OCI-LY1 (cell line): Measurements from ENCODE around the gene EFR3B.
"Not testable (repeated sequence)": the region's sequence is repeated elsewhere in the genome, so short reads cannot be mapped to it uniquely, and the experiment has no call there.

Experiments used
- H2AFZ ChIP-seq: fragments of 200-600 bp; sonication (generic), shearing (Covaris generic); 2 replicates; pipeline ENCODE4 v1.6.0; 2014; ENCODE audit warnings: antibody characterized with exemption, mild to moderate bottlenecking, low read length
- H3F3A ChIP-seq: fragments of 200-600 bp; sonication (generic), shearing (Covaris generic); 2 replicates; pipeline ENCODE4 v1.6.0; 2014; ENCODE audit warnings: mild to moderate bottlenecking, antibody characterized with exemption, low read length, moderate library complexity; ENCODE audit not compliant: insufficient read depth
- H3K27ac ChIP-seq: fragments of 200-600 bp; sonication (generic); 2 replicates; pipeline ENCODE4 v1.5.1; 2014; ENCODE audit warnings: low read length, mixed run types, mild to moderate bottlenecking, low read depth; ENCODE audit not compliant: poor library complexity, severe bottlenecking
- H3K27me3 ChIP-seq: fragments of 200-600 bp; sonication (generic); 2 replicates; pipeline ENCODE4 v1.6.0; 2014; ENCODE audit warnings: antibody characterized with exemption, mild to moderate bottlenecking, low read length, moderate library complexity; ENCODE audit not compliant: insufficient read depth
- H3K36me3 ChIP-seq: fragments of 200-600 bp; sonication (generic); 2 replicates; pipeline ENCODE4 v1.6.1; 2014; ENCODE audit warnings: mild to moderate bottlenecking, antibody characterized with exemption, low read length, moderate library complexity, mixed read lengths; ENCODE audit not compliant: insufficient read depth
- H3K4me1 ChIP-seq: fragments of 200-600 bp; sonication (generic); 2 replicates; pipeline ENCODE4 v1.5.1; 2014; ENCODE audit warnings: mild to moderate bottlenecking, low read length, moderate library complexity; ENCODE audit not compliant: insufficient read depth, severe bottlenecking
- H3K4me2 ChIP-seq: fragments of 200-600 bp; sonication (generic), shearing (Covaris generic); 2 replicates; pipeline ENCODE4 v1.6.1; 2014; ENCODE audit warnings: low read length
- H3K4me3 ChIP-seq: fragments of 200-600 bp; sonication (generic); 2 replicates; pipeline ENCODE4 v1.5.1; 2014; ENCODE audit warnings: low read length, low read depth, mild to moderate bottlenecking, mixed read lengths; ENCODE audit not compliant: poor library complexity, severe bottlenecking
- H3K79me2 ChIP-seq: fragments of 200-600 bp; shearing (Covaris generic); 2 replicates; pipeline ENCODE4 v1.6.1; 2016; ENCODE audit warnings: mixed run types, low read length, mixed read lengths; ENCODE audit not compliant: insufficient read depth
- H3K9ac ChIP-seq: fragments of 200-600 bp; sonication (generic), shearing (Covaris generic); 2 replicates; pipeline ENCODE4 v1.6.1; 2014; ENCODE audit warnings: mild to moderate bottlenecking, low read length, mixed read lengths
- H3K9me2 ChIP-seq: fragments of 200-600 bp; sonication (generic), shearing (Covaris generic); 2 replicates; pipeline ENCODE4 v1.6.1; 2014; ENCODE audit warnings: low read depth, mild to moderate bottlenecking, low read length, mixed read lengths
- H3K9me3 ChIP-seq: fragments of 200-600 bp; shearing (Covaris generic); 2 replicates; pipeline ENCODE4 v1.6.1; 2014; ENCODE audit warnings: low read length, mixed read lengths
- H4K20me1 ChIP-seq: fragments of 200-600 bp; sonication (generic), shearing (Covaris generic); 2 replicates; pipeline ENCODE4 v1.6.0; 2016; ENCODE audit warnings: mild to moderate bottlenecking, low read length; ENCODE audit not compliant: insufficient read depth
- EZH2 ChIP-seq: fragments of 200-600 bp; sonication (generic), shearing (Covaris generic); IDR thresholded peaks from 2 replicates; pipeline ENCODE4 v1.8.0; 2017; ENCODE audit warnings: borderline replicate concordance, mixed run types, mild to moderate bottlenecking, antibody characterized with exemption, low read length, moderate library complexity, mixed read lengths
- TF ChIP-seq, protein P1 (sequence below): fragments of 200-600 bp; sonication (generic), shearing (Covaris generic); IDR thresholded peaks from 2 replicates; pipeline ENCODE4 v1.5.1; 2017; ENCODE audit warnings: mild to moderate bottlenecking, antibody characterized with exemption, low read length, moderate library complexity, mixed read lengths

The EFR3B gene

DNA sequence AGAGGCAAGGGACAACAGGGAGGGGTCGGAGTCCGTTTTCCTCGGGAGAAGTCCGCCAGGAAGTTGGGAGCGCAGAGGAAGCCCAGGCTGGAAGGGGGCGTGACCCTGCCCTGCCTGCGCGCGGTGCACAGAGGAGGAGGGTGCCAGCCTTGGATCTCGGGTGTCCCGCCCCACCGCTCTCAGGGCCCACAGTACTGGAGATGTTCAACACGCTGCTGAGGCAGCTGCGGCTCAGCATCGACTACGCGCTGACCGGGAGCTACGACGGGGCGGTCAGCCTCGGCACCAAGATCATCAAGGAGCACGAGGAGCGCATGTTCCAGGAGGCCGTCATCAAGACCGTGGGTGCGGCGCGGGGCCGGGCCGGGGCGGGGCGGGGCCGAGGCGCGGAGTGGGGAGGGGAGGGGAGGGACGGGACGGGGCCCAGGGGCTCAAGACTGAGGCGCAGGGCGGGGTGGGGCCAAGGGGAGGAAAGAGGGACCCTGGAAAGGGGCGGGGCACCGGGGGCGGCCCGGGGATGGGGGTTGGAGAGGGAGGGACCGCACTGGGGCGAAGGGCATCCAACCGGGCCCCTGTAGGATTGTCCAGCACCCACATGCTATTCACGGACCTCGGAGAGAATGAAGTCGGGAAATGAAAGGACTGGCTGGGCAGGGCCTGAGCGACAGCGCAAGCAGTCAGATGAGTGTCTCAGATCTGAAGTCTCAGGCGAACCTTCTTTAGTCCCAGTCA, 89.9 kb downstream of the EFR3B start:
- Histone ChIP-seq H3K27me3 (peaks cover 18% of the 10 kb centered on the region), H3K9ac (no peak overlapping the region), H3K9me2 (no peaks in the 10 kb centered on the region), H3K4me2 (no peak overlapping the region), H2AFZ (no peak overlapping the region), H3K9me3 (no peaks in the 10 kb centered on the region), H3K36me3 (no peaks in the 10 kb centered on the region), H3F3A (no peaks in the 10 kb centered on the region), H3K79me2 (no peaks in the 10 kb centered on the region), H3K4me1 (peaks cover 3% of the 10 kb centered on the region), H4K20me1 (no peaks in the 10 kb centered on the region), H3K27ac (no peak overlapping the region), H3K4me3 (no peak overlapping the region)
- no peak for TF ChIP-seq EZH2
- TF ChIP-seq, protein P1, sequence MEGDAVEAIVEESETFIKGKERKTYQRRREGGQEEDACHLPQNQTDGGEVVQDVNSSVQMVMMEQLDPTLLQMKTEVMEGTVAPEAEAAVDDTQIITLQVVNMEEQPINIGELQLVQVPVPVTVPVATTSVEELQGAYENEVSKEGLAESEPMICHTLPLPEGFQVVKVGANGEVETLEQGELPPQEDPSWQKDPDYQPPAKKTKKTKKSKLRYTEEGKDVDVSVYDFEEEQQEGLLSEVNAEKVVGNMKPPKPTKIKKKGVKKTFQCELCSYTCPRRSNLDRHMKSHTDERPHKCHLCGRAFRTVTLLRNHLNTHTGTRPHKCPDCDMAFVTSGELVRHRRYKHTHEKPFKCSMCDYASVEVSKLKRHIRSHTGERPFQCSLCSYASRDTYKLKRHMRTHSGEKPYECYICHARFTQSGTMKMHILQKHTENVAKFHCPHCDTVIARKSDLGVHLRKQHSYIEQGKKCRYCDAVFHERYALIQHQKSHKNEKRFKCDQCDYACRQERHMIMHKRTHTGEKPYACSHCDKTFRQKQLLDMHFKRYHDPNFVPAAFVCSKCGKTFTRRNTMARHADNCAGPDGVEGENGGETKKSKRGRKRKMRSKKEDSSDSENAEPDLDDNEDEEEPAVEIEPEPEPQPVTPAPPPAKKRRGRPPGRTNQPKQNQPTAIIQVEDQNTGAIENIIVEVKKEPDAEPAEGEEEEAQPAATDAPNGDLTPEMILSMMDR, result no peak

DNA sequence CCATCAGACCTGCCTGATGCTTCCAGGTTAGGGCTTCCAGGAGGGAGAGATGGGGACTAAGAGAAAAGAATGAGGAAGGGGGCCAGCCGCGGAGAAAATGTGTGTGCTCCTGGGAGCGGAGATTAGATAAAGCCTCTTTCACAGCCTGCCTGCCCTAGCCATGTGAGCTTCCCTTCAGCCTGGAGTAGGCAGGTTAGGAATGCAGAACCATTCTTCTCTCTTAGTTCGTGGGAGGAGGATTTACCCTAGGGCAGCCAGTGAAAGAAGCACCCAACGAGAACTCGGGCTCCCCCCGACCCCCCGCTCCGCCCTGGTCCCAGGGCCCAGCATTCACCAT, 90.4 kb downstream of the EFR3B start:
- no peak overlapping the region for H3K27ac ChIP-seq
- peaks cover 18% of the 10 kb centered on the region for H3K27me3 ChIP-seq
- H3K9me2 ChIP-seq, result no peaks in the 10 kb centered on the region
- H3K9ac ChIP-seq, result no peak overlapping the region
- H4K20me1 ChIP-seq, result no peaks in the 10 kb centered on the region
- H3K9me3 ChIP-seq, result no peaks in the 10 kb centered on the region
- TF ChIP-seq, protein P1, result no peak
- no peak for TF ChIP-seq EZH2
- H3F3A ChIP-seq, result no peaks in the 10 kb centered on the region
- no peak overlapping the region for H2AFZ ChIP-seq
- no peak overlapping the region for H3K4me3 ChIP-seq
- no peaks in the 10 kb centered on the region for H3K36me3 ChIP-seq
- H3K4me2 ChIP-seq, result no peak overlapping the region
- peaks cover 3% of the 10 kb centered on the region for H3K4me1 ChIP-seq
- H3K79me2 ChIP-seq, result no peaks in the 10 kb centered on the region

DNA sequence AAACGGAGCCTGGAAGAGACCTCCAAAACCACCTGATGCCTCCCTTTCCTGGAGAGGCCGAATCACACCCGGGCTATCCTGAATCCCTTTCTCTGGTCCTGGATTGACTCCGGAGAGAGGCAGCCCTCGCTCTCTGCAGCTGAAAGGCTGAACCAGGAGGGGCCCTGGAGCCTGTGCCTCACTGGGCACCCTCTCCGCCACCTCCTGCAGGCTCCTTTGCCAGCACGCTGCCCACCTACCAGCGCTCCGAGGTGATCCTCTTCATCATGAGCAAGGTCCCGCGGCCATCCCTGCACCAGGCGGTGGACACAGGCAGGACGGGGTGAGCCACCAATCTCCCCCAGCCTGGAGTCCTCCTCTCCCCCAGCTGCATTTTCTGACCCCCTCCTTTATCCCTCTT, 90.8 kb downstream of the EFR3B start:
- Histone ChIP-seq H3F3A (no peaks in the 10 kb centered on the region), H4K20me1 (no peaks in the 10 kb centered on the region), H3K9me3 (no peaks in the 10 kb centered on the region), H3K36me3 (no peaks in the 10 kb centered on the region), H2AFZ (no peak overlapping the region), H3K4me1 (peaks cover 3% of the 10 kb centered on the region), H3K27me3 (peaks cover 18% of the 10 kb centered on the region), H3K9ac (no peak overlapping the region), H3K9me2 (no peaks in the 10 kb centered on the region), H3K4me2 (no peak overlapping the region), H3K4me3 (no peak overlapping the region), H3K27ac (no peak overlapping the region), H3K79me2 (no peaks in the 10 kb centered on the region)
- TF ChIP-seq, protein P1, result no peak
- no peak for TF ChIP-seq EZH2

DNA sequence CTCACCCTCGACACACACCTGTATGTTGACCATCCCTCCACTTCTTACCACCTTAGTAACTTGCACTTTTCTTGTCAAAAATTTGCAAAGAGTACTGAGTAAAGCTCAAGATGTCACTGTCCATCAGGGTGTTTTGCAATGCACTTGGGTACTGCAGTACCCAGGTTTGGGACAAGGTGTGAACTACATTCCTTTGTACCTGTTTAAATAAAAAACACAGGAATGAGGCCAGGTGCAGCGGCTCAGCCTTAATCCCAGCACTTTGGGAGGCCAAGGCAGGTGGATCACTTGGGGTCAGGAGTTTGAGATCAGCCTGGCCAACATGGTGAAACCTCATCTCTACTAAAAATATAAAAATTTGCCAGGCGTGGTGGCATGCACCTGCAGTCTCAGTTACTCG, 98.7 kb downstream of the EFR3B start:
- not testable (repeated sequence) for H3F3A ChIP-seq, H3K9me3 ChIP-seq, H3K27me3 ChIP-seq, H3K4me3 ChIP-seq, H3K79me2 ChIP-seq, H3K9ac ChIP-seq, H3K4me2 ChIP-seq, H3K9me2 ChIP-seq, H3K36me3 ChIP-seq, H3K27ac ChIP-seq, H2AFZ ChIP-seq, H3K4me1 ChIP-seq, H4K20me1 ChIP-seq
